ENCODE data around the gene ISLR2.

Gene ISLR2

GRCh38 chr15:74128785-74129585 lies 1.4 kb upstream of the ISLR2 start:
- DNase-seq = no peak

- DNase-seq = no peak
Measured at GRCh38 chr15:74129586-74130154, 716 bp upstream of the ISLR2 start.

- no peak for DNase-seq
Measured at GRCh38 chr15:74130849-74131627, 652 bp downstream of the ISLR2 start.

GRCh38 chr15:74131628-74132413 lies 1.4 kb downstream of the ISLR2 start:
- DNase-seq = no peak

- no peak for DNase-seq
Measured at GRCh38 chr15:74132681-74133651, 2.6 kb downstream of the ISLR2 start.

- no peak for DNase-seq
Measured at GRCh38 chr15:74133694-74134386, 3.5 kb downstream of the ISLR2 start.

GRCh38 chr15:74134387-74135027 lies 4.1 kb downstream of the ISLR2 start:
- DNase-seq = no peak

GRCh38 chr15:74135041-74135565 lies 4.7 kb downstream of the ISLR2 start:
- DNase-seq = no peak

GRCh38 chr15:74136540-74136813 lies 6.1 kb downstream of the ISLR2 start:
- no peak for DNase-seq

GRCh38 chr15:74136814-74137536 lies 6.6 kb downstream of the ISLR2 start:
- DNase-seq = no peak

- no peak for DNase-seq
Measured at GRCh38 chr15:74137537-74137894, 7.1 kb downstream of the ISLR2 start.

GRCh38 chr15:74138642-74139041 lies 8.3 kb downstream of the ISLR2 start:
- no peak for DNase-seq

GRCh38 chr15:74141591-74141990 lies 11.2 kb downstream of the ISLR2 start:
- DNase-seq = no peak

GRCh38 chr15:74144153-74144775 lies 13.9 kb downstream of the ISLR2 start:
- peak; percentile 20 for DNase-seq

- DNase-seq = no peak
Measured at GRCh38 chr15:74146277-74146800, 16.0 kb downstream of the ISLR2 start.

- no peak for DNase-seq
Measured at GRCh38 chr15:74147051-74147450, 16.7 kb downstream of the ISLR2 start.

GRCh38 chr15:74155766-74156417 lies 25.5 kb downstream of the ISLR2 start:
- no peak for DNase-seq

- DNase-seq = peak; percentile 64
Measured at GRCh38 chr15:74156678-74157411, 26.5 kb downstream of the ISLR2 start.
